Measurements from ENCODE around the gene FAM120AOS.

The FAM120AOS gene

DNA sequence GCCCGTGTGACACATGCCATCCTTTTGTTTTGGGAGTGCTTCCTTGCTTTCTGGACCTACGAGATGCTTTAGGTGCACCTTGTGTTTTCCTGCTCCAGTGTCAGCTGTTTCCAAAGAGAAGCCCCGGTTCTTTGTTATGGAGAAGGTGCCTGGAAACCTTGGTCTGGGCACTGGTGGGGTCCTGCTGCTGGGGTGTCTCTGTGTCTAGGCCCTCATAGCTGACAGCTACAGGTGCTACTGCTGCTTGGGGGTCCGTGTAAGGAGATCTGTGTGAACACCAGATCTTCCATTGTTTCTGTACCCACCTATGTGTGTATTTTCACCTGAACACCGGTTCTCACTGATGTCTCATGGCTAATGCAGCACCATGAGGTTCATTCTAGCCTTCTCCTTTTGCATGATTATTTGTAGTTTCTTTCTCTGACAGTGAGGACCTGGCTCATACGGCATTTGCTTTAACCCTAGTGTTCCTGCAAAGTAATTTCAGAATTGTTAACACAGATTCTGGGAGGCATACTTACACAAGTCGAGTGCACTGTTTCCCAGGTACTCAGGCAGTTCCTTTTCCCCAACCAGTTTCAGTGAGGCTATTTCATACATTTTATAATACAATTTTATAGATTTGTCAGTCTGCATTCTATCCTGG, 13.2 kb upstream of the FAM120AOS start:
- H3K27ac ChIP-seq = peak overlapping the region; percentile 35
- TF ChIP-seq ZFX (IDR thresholded peaks at IDR 0.05) (no peak), CTCF (conservative IDR thresholded peaks at IDR 0.05) (no peak)

- no peak overlapping the region for H3K27ac ChIP-seq
Observed at GRCh38 chr9:93465855-93466254, 12.5 kb upstream of the FAM120AOS start.

GRCh38 chr9:93464876-93465275, 11.5 kb upstream of the FAM120AOS start:
- TF ChIP-seq CTCF (conservative IDR thresholded peaks at IDR 0.05) (no peak), ZFX (IDR thresholded peaks at IDR 0.05) (no peak)
- H3K27ac ChIP-seq = no peak overlapping the region

More at GRCh38 chr9:93465855-93466254, 12.5 kb upstream of the FAM120AOS start:
- TF ChIP-seq ZFX (IDR thresholded peaks at IDR 0.05) (no peak), CTCF (conservative IDR thresholded peaks at IDR 0.05) (no peak)

GRCh38 chr9:93464395-93464794, 11.0 kb upstream of the FAM120AOS start:
- H3K27ac ChIP-seq = no peak overlapping the region
- no peak for TF ChIP-seq CTCF (conservative IDR thresholded peaks at IDR 0.05)
- TF ChIP-seq ZFX (IDR thresholded peaks at IDR 0.05) = no peak

DNA sequence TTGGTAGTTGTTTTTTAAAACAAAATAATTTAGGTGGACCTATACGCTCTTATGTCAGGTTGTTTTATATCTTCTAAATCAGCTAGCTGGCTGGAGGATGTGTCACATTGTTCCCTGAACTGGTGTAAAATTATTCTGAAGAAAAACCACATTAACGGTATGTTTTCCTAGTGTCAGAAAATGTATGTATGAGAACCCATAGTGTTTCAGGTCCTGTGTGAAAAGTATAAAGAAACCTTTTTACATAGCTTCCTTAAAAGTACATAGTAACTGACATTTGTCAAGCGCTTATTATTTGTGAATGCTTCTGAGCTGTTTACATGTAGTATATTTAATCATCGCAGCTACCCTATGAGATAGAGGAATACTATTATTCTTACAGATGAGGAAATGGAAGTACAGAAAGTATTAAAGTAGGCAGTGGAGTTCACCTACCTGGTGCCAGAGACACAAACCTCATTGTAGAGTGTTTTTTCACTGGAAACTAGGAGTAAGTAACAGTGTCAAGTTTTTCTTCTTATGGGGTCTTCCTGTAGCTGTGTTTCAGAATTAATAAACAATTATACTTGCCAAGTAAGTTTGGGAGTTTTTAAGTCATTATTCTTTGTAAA, 10.4 kb upstream of the FAM120AOS start:
- no peak overlapping the region for H3K27ac ChIP-seq
- TF ChIP-seq CTCF (conservative IDR thresholded peaks at IDR 0.05) (no peak), ZFX (IDR thresholded peaks at IDR 0.05) (no peak)

DNA sequence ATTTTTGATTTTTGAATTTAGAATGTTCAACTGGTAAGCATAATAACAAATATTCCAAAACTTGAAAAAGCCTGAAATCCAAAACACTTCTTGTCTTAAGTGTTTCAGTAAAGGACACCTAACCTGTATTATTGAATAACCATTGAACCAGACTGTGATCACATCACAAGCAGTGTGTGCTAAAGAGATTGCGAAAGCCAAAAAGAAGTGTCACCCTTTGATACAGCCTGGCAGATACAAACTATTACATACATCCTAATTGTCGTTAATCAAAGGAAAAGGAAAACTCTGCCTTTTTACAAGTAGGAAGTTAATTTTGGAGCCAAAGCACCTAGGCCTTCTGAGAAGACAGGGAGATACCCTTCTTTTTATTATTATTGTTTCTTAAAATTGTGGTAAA, 8.4 kb upstream of the FAM120AOS start:
- H3K27ac ChIP-seq = no peak overlapping the region
- TF ChIP-seq CTCF (conservative IDR thresholded peaks at IDR 0.05) (no peak), ZFX (IDR thresholded peaks at IDR 0.05) (no peak)

GRCh38 chr9:93461414-93461743, 8.0 kb upstream of the FAM120AOS start:
- TF ChIP-seq CTCF (conservative IDR thresholded peaks at IDR 0.05) (no peak), ZFX (IDR thresholded peaks at IDR 0.05) (no peak)
- no peak overlapping the region for H3K27ac ChIP-seq

Measured in C4-2B (cell line).